Activated naive CD4-positive, alpha-beta T cell treated with anti-CD3 and anti-CD28 coated beads, Interleukin-2, amount 50 U/mL, for 16 hours (primary cell): Measurements from ENCODE around the gene NFATC3.
A peak's percentile ranks its signal among the peaks of the same experiment; 100 is the strongest.

Experiments used
- DNase-seq: peaks from one replicate; pipeline ENCODE4 v3.0.0-alpha.2; 2020

Gene NFATC3

GRCh38 chr16:68190736-68191510 lies 105.8 kb downstream of the NFATC3 start:
- no peak for DNase-seq

DNA sequence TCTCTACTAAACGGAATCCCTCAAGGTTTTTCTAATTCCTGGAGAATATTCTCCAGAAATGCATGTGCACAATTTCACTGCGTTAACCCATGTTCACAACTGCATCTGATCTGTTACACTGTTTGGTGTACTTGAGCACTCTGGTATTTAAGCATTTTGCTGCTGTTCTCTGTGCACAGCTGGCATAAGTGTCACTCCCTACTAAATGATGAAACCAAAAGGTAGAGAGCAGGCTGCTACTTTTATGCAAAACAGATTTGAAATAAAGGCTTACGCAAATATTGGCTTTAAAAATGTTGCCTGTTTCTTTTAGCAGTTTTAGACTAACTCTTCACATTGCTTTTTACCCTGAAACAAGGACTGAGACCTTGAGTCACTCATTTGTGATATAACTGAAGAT lies 109.1 kb downstream of the NFATC3 start:
- no peak for DNase-seq

GRCh38 chr16:68197250-68197649 lies 112.1 kb downstream of the NFATC3 start:
- DNase-seq = no peak

DNA sequence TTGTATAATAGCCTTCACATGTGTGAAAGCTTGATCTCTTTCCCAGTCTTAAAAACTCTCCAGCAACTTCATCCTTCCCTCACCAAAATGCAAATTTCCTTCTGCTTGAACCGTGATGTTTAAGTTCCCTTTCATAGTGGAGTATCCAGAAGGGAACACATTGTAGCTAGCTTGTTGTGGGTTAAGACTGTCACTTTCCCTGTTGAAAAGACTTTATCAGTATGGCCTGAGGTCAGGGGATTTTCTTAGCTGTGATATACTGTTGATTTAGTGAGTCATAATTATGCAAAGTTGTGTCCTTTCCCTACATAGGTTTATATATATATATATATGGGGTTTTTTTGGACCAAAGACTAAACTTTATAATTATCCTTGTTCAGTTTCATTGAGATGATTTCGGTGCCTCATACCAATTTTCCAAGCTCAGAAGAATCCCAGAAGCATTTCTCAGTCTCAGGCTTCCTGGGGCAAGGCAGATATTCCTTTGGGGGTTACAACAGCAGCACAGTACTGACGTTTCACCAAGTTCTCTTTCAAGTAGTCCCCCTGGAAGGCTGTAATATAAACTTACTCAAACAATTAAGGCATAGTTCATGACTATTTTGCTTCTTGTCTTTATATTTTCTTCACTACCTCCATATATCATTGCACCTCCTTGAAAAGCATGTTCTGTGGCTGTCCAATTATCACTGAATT lies 115.1 kb downstream of the NFATC3 start:
- DNase-seq = no peak

DNA sequence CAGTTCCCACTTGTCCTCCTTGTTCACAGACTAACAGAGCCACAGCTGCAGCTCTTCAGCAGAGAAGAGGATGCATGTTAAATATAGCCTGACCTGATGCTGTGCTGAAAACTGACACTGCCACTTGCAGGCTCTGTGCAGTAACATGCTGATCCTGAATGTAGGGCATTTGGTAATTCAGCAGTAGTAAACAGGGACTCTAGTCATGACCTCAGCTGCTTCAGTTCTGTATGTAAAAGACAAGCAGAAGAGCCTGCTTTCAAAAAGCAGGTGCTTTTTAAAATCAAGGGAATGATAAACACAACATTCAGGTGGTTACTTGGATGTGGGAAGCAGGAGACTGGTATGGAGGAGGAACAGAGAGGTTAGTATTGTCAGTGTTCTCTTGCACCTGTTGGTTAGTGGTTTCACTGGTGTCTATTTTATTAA lies 116.9 kb downstream of the NFATC3 start:
- no peak for DNase-seq

DNA sequence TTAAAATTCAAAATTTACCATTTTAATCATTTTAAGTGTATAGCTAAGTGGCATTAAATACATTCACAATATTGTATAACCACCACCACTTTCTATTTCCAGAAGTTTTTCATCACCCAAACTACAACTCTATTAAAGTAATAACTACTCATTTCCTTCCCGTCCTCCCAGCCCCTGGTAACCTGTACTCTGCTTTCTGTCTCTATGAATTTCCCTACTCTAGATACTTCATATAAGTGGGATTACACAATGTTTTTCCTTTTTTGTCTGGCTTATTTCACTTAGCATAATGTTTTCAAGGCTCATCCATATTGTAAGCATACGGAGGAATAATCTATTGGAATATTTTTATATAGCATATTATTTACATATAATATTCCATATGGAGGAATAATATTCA lies 121.1 kb downstream of the NFATC3 start:
- no peak for DNase-seq

- no peak for DNase-seq
Observed at GRCh38 chr16:68214726-68215125, 129.6 kb downstream of the NFATC3 start.

GRCh38 chr16:68215302-68215701 lies 130.1 kb downstream of the NFATC3 start:
- DNase-seq = no peak

DNA sequence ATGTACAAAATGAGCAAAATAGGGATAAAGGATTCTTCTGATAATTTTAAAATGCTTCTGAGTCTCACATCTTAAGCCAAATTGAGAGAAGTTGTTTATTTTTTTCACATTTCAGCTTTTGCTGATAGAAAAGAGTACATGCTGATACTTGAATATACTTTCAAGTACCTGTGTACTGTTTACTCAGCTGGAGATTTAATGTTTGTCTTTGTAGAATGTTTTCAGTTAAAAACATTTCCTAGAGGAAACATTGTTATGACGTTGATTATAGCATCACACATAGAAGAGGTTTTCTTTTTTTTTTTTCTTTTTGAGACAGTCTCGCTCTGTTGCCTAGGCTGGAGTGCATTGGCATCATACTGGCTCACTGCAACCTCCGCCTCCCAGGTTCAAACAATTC lies 131.1 kb downstream of the NFATC3 start:
- no peak for DNase-seq

- no peak for DNase-seq
Observed at GRCh38 chr16:68217506-68217905, 132.3 kb downstream of the NFATC3 start.

DNA sequence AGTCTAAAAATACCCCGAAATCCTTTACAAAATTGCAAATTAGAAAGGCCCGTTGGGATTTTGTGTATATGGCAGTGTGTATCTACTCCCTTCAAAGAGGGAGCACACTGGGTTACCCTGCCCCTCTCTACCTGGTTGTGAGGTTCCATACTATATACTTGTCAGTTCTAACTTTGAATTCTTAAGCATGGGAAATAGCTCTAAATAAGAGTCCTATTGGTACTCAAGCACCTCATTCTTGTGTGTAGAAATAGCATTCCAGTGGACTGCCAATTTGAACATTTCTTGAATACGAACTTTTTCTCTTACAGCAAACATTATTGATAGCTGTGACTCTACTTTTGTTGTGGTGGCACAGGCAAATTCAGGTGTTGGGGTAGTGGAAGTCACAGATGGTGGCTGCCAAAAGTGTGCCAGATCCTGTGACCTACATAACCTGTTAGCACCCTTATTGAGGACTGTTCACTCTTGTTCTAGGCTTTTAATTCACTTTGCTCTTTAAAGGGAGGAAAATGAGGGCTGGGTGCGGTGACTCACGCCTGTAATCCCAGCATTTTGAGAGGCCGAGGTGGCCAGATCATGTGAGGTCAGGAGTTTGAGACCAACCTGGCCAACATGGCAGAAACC lies 134.7 kb downstream of the NFATC3 start:
- no peak for DNase-seq

GRCh38 chr16:68223072-68223471 lies 137.9 kb downstream of the NFATC3 start:
- no peak for DNase-seq

- DNase-seq = no peak
Observed at GRCh38 chr16:68226116-68226515, 140.9 kb downstream of the NFATC3 start.

DNA sequence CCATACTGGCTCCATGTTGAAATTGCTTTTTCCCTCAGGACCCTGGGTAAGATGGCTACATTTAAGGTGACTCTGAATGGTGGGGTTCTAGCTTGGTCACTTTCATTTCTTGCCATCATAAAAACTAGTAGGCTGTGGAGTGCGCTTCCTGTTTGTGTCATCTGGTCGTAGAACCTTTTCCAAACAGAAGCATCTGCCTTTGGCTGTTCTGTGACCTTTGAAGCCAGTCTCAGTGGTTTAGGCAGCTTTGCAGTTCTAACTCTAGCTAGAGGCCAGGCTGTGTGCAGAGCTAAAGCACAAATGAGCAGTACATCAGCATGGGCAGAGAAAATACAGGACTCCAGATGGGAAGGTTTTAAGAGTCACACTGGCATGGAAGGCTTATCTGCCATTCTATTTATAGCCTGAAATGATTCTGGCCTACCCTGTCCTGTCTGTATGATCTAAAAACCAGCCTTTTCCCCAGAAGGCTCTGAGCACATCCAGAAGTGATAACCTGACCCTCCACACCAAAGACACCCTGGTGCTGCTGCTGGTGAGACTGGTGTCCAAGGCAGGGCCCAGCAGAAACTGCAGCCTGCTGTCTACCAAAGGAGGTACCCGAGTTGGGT lies 142.1 kb downstream of the NFATC3 start:
- no peak for DNase-seq

DNA sequence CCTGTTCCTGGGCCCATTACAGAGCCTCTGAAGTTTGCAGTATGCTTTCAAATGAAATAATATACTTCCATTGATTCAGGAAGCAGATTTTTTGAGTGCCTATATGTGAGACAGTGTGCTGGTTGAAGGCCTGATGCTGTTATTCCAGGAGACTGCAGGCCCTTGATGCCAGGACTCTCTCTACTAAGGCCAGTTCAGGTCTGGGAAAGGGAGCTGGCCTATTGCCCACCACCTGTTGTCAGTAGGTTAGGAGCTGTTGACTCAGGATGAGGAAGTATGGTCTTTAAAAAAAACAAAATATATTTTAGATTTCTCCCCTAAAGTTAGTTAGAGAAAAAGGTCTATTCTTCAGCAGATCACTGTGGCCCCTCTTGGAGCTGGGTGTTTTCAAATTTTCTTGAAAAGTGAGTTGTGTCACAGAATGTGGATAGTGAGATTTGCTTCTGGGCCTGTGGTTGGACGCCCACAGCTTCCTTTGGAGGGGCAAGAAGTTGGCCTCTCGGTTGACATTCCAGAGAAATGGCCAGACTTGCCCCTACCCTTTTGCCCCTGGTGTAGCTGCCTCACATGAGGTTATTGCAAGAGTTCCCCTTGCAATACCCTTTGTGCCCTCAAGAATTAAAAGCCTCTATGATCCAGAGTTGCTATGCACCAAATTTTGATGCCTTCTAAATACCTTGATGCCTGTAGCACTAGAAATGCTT lies 142.8 kb downstream of the NFATC3 start:
- DNase-seq = no peak

GRCh38 chr16:68228652-68229051 lies 143.5 kb downstream of the NFATC3 start:
- DNase-seq = no peak

GRCh38 chr16:68229431-68230175 lies 144.4 kb downstream of the NFATC3 start:
- DNase-seq = peak; percentile 42

DNA sequence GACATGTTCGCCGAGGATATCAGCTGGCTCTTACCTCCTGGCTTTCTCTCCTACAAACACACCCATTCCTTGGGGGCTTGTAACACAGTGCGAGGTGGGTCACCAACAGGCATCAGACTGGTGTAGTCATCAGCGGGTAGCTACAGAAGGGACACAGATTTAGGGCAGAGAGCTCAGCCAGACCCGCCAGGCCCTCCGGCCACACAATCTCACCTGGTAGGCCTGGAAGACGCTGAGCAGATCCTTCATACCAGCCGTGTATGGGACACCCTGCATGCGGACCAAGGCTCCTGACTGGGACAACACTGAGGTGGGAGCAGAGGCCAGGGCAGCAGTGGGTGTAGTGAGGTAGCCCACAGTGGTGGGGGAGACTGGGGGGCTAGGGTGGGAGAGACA lies 145.0 kb downstream of the NFATC3 start:
- DNase-seq = no peak

- no peak for DNase-seq
Observed at GRCh38 chr16:68230956-68231355, 145.8 kb downstream of the NFATC3 start.

DNA sequence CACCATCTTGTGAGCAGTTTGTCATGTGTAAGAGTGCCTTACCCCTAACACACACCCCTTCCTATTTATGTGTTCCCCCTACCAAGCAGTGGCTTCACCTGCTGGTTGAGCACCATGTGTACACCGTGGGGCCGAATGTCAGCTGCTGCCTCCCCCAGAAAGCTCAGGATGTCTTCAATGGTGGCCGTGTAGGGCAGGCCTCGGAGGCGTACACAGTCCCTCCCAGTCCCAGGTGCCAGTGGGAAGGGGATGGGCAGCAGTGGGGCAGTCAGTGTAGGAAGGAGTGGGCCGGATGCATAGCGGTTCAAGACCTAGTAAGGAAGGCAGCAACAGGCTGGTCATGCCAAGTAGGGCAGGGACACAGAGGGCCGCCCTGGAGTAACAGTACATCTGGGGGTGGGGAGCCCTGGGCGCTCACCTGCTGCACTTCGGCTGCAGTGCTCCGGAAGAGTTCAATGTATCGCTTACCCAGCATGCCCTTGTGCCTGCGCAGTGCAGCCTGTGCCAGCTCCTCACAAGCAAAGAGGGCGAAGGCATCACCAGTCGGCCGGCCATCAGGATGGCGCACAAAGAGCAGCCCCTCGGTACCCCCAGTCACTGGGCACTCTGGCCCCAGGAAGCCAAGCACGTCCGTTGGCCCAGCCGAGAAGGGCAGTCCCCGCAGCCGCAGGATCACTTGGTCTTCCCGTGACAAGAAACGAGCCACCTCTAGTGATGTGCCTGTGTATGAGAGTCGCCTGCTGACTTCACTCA lies 146.4 kb downstream of the NFATC3 start:
- no peak for DNase-seq

DNA sequence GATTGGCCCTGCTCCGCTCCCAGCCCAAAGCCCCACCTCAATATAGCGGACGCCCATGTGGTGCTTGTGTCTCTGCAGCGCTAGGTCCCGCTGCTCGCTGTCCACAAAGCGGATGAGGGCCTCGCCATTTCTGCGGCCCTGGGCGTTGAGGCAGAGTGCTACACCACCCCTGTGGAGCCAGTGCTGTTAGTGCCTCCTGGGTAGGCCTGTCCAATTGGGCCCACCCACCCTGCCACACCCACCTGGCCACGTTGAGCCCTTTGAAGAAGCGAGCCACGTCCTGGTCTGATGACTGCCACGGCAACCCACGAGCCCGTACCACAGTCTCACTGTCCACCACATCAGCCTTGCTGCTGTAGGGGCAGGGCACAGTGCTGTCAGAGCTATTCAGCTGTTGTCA lies 147.2 kb downstream of the NFATC3 start:
- DNase-seq = no peak
